MM.1S (cell line): ENCODE results near the gene CYP46A1.

Experiments used
- CTCF ChIP-seq: fragments of 300-600 bp; sonication (generic); IDR thresholded peaks from 2 replicates; pipeline ENCODE4 v1.5.1; 2016; ENCODE audit warnings: antibody characterized with exemption, low read length, mixed read lengths
- EZH2 ChIP-seq: fragments of 300-600 bp; sonication (generic); optimal IDR thresholded peaks from 2 replicates; pipeline ENCODE3; 2017; ENCODE audit warnings: low read depth, mild to moderate bottlenecking, antibody characterized with exemption, low read length, mixed read lengths
- EZH2phosphoT487 ChIP-seq: fragments of 300-600 bp; sonication (generic); IDR thresholded peaks from 2 replicates; pipeline ENCODE4 v1.6.1; 2018; ENCODE audit warnings: antibody characterized with exemption, low read length

GRCh38 chr14:99703381-99703780 is 19.3 kb downstream of the CYP46A1 start:
- no peak for TF ChIP-seq CTCF
- TF ChIP-seq EZH2: no peak
- no peak for TF ChIP-seq EZH2phosphoT487
